ENCODE data around the gene MAP2K7. TPM values are rescaled to one million over a fixed set of nuclear protein-coding genes. Genes with fewer than 3 reads are reported as not detected.

MAP2K7 gene
- total RNA-seq, 1 experiment from 2014 or later = 12.9 TPM

GRCh38 chr19:7863157-7863970, 40.3 kb upstream of the MAP2K7 start:
- no peak overlapping the region for H3K27ac ChIP-seq
- H3K36me3 ChIP-seq = no peaks in the 10 kb centered on the region
- no peaks in the 10 kb centered on the region for H3K9me3 ChIP-seq (replicated peaks)
- no peak overlapping the region for H3K4me3 ChIP-seq
- no peak for DNase-seq
- 0 out of 2 replicates have a peak, but pooled peaks cover 4% of the 10 kb centered on the region for H3K27me3 ChIP-seq
- H3K4me1 ChIP-seq = no peaks in the 10 kb centered on the region; the same call in 1 of the 2 replicates

DNA sequence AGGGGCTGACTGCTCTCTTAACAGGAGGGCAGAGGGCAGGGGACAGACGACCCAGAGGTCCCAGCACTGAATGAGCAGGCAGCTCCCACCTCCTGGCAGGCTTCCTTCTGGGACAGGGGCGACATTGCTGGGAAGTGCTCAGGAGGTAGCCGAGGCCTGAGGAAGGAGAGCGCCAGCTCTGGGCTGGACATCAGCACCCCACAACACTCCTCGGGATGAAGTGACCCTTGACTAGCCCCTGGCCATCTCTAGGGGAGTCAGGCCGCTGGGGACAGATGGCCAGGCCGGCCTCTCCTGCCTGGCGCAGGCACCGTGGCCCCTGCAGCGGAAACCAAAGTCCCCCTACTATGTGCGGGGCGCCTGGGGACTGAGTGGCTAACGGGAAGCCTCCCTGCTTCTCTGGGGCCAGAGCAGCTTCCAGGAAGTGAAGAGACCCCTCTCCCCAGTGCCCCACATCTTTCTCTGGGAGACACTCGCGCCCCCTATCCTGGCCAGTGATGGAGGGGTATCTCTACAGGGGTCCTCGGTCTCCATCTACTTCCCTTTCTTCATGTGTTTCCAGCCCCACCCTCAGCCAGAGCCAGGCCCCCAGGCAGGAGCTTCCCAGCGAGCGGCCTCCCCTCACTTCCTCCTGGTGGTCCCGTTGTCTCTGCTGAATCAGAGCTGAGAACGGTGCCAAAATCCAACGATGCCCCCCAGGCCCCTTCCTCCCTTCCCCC, 39.5 kb upstream of the MAP2K7 start:
- H3K27ac ChIP-seq = no peak overlapping the region
- H3K36me3 ChIP-seq = no peaks in the 10 kb centered on the region
- DNase-seq = no peak
- H3K27me3 ChIP-seq = 0 out of 2 replicates have a peak, but pooled peaks cover 4% of the 10 kb centered on the region
- H3K9me3 ChIP-seq (replicated peaks) = no peaks in the 10 kb centered on the region
- no peak overlapping the region for H3K4me3 ChIP-seq
- H3K4me1 ChIP-seq = no peaks in the 10 kb centered on the region; the same call in 1 of the 2 replicates

GRCh38 chr19:7864690-7865074, 39.0 kb upstream of the MAP2K7 start:
- Histone ChIP-seq H3K36me3 (no peaks in the 10 kb centered on the region), H3K4me1 (no peaks in the 10 kb centered on the region; the same call in 1 of the 2 replicates), H3K27ac (no peak overlapping the region), H3K27me3 (0 out of 2 replicates have a peak, but pooled peaks cover 4% of the 10 kb centered on the region), H3K4me3 (no peak overlapping the region), H3K9me3 (replicated peaks) (no peaks in the 10 kb centered on the region)
- no peak for DNase-seq

DNA sequence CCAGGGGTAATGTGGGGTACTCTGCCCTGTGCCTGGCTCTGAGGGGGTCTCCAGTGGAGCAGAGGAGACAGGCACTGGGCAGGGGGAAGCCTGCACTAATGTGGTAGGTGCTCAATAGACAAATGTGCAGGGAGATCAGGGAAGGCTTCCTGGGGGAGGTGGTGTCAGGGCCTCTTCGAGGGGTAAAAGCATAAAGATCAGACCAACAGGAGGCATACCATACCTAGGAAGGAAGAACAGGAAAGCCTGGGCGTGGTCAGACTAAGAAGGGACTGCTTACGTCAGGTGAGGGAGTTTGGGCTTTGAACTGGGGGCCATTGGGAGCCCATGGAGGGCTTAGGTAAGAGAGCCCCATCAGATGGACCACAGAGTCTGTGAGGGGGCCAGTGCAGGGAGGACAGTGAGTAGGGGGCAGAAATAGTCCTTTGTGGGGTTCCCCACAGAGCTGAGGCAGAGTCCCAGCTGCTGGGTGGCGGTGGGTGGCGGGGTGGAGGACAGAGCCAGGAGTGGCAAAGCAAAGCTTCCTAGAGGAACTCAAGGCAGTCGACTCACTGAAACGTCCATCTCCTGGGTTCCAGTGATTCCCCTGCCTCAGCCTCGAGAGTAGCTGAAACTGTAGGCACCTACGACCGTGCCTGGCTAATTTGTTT, 38.3 kb upstream of the MAP2K7 start:
- Histone ChIP-seq H3K27me3 (0 out of 2 replicates have a peak, but pooled peaks cover 4% of the 10 kb centered on the region), H3K4me3 (no peak overlapping the region)

DNA sequence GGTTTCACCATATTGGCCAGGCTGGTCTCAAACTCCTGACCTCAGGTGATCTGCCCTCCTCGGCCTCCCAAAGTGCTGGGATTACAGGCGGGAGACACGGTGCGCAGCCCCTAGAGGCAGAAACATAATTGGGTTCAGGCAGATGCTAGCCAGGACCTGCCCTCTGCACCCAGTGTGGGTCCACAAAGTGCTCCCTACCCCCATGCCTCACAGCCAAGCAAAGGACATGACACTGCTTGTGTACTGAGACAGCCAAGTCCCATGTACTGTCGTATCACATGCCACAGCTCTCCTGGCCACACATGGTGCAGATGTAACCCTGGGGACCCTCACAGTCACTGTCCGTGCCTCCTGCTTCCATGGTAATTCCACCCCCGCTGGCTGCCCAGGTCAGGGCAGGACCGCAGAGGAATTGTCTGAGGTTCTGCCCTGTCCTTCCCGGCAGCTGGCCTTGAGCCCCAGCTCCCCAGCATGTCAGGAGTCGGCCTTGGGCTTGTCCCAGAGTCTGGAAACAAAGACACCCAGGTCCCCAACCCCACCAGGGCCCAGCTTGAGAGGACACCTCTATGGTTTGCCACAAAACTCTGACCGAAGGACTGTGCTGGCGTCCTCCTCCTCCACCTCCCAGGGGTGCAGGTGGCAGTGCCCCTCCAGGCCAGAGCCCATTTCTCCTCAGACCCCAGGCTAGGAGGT, 37.1 kb upstream of the MAP2K7 start:
- Histone ChIP-seq H3K4me1 (no peaks in the 10 kb centered on the region; the same call in 1 of the 2 replicates), H3K27me3 (0 out of 2 replicates have a peak, but pooled peaks cover 4% of the 10 kb centered on the region), H3K36me3 (no peaks in the 10 kb centered on the region), H3K9me3 (replicated peaks) (no peaks in the 10 kb centered on the region), H3K4me3 (no peak overlapping the region), H3K27ac (no peak overlapping the region)
- no peak for DNase-seq

More for the DNA sequence above, 38.3 kb upstream of the MAP2K7 start:
- Histone ChIP-seq H3K36me3 (no peaks in the 10 kb centered on the region), H3K4me1 (no peaks in the 10 kb centered on the region; the same call in 1 of the 2 replicates), H3K27ac (no peak overlapping the region), H3K9me3 (replicated peaks) (no peaks in the 10 kb centered on the region)
- no peak for DNase-seq

GRCh38 chr19:7867092-7867844, 36.4 kb upstream of the MAP2K7 start:
- H3K27me3 ChIP-seq = 0 out of 2 replicates have a peak, but pooled peaks cover 4% of the 10 kb centered on the region
- no peak for DNase-seq
- H3K36me3 ChIP-seq = no peaks in the 10 kb centered on the region
- H3K4me1 ChIP-seq = no peaks in the 10 kb centered on the region; the same call in 1 of the 2 replicates
- H3K4me3 ChIP-seq = no peak overlapping the region
- H3K9me3 ChIP-seq (replicated peaks) = no peaks in the 10 kb centered on the region
- no peak overlapping the region for H3K27ac ChIP-seq

DNA sequence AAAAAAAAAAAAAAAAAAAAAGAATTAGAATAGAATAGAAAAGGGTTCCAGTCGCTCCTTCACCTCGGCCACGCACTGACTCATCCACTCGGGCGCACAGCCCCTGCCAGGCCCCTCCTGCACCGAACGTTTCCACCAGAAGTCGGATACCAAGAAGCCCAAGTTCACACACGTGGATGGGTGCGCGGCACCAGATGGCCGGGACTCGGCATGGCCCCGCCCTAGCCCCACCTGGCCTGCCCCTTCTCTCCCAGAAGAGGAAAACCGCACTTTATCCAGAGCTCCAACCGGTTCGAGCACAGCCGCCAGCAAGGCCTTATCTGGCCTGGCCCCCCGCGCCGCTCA, 35.4 kb upstream of the MAP2K7 start:
- no peak for DNase-seq

DNA sequence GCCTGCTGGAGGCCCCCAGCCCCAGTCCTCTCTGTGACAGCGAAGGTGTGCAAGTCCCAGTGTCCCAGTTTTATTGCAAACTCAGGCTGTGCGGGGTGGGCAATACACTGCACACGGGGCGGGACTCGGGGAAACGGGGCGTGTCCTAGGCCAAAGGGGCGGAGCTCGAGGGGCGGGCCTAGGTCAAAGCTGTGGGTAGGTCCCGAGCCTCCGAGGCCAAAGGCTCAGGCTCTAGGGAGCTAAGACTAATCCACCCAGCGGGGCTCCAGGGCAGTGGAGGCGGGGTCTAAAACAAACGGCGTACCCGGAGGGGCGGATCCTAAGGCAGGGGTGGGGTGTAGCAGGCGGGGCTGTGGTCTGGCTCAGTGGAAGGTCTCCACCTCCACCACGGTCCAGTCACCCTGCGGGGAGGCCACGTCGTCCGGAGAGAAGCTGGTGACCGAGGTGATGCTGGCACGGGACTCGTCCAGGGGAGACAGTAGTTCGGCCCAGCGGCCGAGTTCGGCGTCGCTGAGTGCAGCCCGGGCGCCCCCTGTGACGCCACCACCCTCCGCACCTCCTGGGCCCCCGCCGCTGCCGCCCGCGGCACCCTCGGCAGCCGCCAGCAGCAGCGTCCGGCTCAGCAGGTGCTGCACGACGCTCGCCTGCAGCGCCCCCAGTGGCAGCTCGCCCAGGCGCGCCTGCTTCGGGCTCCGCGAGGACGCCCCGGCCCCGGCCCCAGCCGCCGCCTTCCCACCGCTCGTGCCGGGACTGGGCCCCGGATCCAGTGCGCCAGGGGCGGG, 34.8 kb upstream of the MAP2K7 start:
- H3K27ac ChIP-seq = no peak overlapping the region
- no peaks in the 10 kb centered on the region for H3K36me3 ChIP-seq
- H3K4me1 ChIP-seq = no peaks in the 10 kb centered on the region; the same call in 1 of the 2 replicates
- no peaks in the 10 kb centered on the region for H3K9me3 ChIP-seq (replicated peaks)
- DNase-seq = peak; percentile 82 to 87
- H3K27me3 ChIP-seq = 0 out of 2 replicates have a peak, but pooled peaks cover 4% of the 10 kb centered on the region
- peak overlapping the region; percentile 46 for H3K4me3 ChIP-seq

More for the DNA sequence above, 35.4 kb upstream of the MAP2K7 start:
- H3K9me3 ChIP-seq (replicated peaks) = no peaks in the 10 kb centered on the region
- no peaks in the 10 kb centered on the region; the same call in 1 of the 2 replicates for H3K4me1 ChIP-seq
- no peaks in the 10 kb centered on the region for H3K36me3 ChIP-seq
- no peak overlapping the region for H3K27ac ChIP-seq
- H3K4me3 ChIP-seq = peak overlapping the region; percentile 46
- 0 out of 2 replicates have a peak, but pooled peaks cover 4% of the 10 kb centered on the region for H3K27me3 ChIP-seq

DNA sequence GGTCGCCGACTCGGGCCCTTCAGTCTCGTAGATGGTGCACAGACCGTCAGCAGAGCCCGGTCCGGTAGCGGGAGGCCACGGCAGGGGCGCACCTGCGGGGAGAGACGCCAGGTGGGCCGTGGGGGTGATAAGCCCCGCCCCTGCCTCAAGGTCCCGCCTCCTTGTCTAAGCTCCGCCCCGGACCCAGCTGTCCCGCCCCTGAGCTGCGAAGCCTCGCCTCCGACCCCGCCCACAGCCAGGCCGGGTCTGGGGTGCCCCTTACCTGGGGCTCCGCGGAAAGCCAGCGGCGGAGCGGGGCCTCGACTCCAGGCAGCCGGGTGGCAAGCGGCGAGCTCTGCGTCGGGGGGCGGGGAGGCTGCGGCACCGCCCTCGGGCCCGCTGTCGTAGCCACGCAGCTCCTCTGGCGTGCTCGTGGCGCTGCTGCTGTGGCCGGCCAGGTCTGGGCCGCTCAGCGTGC, 34.2 kb upstream of the MAP2K7 start:
- no peaks in the 10 kb centered on the region for H3K9me3 ChIP-seq (replicated peaks)
- H3K27ac ChIP-seq = no peak overlapping the region
- H3K36me3 ChIP-seq = no peaks in the 10 kb centered on the region
- peaks cover 5% of the 10 kb centered on the region for H3K27me3 ChIP-seq
- no peaks in the 10 kb centered on the region; the same call in 1 of the 2 replicates for H3K4me1 ChIP-seq
- peak overlapping the region; percentile 46 for H3K4me3 ChIP-seq
- peak; percentile 20 to 45 for DNase-seq

- Histone ChIP-seq H3K36me3 (no peaks in the 10 kb centered on the region), H3K27ac (no peak overlapping the region), H3K27me3 (peaks cover 7% of the 10 kb centered on the region), H3K4me3 (no peak overlapping the region), H3K4me1 (no peaks in the 10 kb centered on the region; the same call in 1 of the 2 replicates), H3K9me3 (replicated peaks) (no peaks in the 10 kb centered on the region)
- peak; percentile 65 to 75 for DNase-seq
Observed at GRCh38 chr19:7869910-7870511, 33.7 kb upstream of the MAP2K7 start.

GRCh38 chr19:7870571-7871436, 32.9 kb upstream of the MAP2K7 start:
- no peak overlapping the region for H3K27ac ChIP-seq
- H3K4me3 ChIP-seq = no peak overlapping the region
- peak; percentile 80 to 82 for DNase-seq
- no peaks in the 10 kb centered on the region; the same call in 1 of the 2 replicates for H3K4me1 ChIP-seq
- no peaks in the 10 kb centered on the region for H3K9me3 ChIP-seq (replicated peaks)
- peaks cover 7% of the 10 kb centered on the region for H3K27me3 ChIP-seq
- no peaks in the 10 kb centered on the region for H3K36me3 ChIP-seq
